GM12875 (cell line): ENCODE results near the gene MAML3.

Source experiments
- H3K4me3 ChIP-seq: one replicate; pipeline ENCODE4 v1.5.1; 2011; ENCODE audit warnings: low read depth, low read length, control low read depth
- TF ChIP-seq, protein P1 (sequence below): IDR thresholded peaks from 2 replicates; pipeline ENCODE4 v1.5.1; 2011; ENCODE audit warnings: low read depth, mild to moderate bottlenecking, control low read depth, inconsistent platforms, low read length, moderate library complexity, borderline replicate concordance; ENCODE audit not compliant: insufficient read depth

MAML3 gene

DNA sequence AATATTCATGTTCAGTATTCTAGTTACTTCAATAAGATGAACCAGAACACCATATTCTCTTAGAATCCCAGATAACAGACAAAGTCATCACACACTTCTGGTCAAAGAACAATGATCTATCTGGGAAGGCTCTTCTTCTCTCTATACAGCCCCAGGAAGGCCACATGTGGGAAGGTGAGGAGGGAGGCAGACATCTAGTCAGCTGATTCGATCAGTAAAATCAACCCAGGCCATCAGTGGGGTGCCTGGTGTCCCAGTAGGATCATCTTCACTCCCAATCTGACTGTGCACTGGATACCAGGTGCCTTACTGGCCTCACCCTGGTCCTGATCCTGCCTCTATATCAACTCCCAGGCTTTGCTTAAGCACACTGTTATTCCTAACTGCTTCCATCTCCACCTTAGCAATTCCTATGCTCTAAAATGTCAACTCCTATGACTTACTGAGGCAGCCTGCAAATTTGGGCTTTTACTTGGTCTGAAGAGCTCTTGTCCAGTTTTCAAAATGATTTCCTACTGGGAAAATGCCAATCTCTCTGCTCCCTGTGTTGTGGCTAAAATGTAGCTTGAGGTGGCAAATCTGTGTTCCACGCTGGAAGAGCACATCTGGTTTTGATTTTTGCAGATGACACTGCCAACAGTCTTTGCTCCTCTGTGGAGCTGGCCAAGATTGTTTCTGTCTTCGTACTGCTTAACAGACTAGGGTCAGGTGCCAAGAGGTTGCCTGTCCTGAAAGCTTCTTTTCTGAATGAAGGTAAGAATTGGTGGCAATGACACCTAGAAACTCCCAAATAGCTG is 359.6 kb downstream of the MAML3 start:
- TF ChIP-seq, protein P1, sequence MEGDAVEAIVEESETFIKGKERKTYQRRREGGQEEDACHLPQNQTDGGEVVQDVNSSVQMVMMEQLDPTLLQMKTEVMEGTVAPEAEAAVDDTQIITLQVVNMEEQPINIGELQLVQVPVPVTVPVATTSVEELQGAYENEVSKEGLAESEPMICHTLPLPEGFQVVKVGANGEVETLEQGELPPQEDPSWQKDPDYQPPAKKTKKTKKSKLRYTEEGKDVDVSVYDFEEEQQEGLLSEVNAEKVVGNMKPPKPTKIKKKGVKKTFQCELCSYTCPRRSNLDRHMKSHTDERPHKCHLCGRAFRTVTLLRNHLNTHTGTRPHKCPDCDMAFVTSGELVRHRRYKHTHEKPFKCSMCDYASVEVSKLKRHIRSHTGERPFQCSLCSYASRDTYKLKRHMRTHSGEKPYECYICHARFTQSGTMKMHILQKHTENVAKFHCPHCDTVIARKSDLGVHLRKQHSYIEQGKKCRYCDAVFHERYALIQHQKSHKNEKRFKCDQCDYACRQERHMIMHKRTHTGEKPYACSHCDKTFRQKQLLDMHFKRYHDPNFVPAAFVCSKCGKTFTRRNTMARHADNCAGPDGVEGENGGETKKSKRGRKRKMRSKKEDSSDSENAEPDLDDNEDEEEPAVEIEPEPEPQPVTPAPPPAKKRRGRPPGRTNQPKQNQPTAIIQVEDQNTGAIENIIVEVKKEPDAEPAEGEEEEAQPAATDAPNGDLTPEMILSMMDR: no peak
- no peak overlapping the region for H3K4me3 ChIP-seq

DNA sequence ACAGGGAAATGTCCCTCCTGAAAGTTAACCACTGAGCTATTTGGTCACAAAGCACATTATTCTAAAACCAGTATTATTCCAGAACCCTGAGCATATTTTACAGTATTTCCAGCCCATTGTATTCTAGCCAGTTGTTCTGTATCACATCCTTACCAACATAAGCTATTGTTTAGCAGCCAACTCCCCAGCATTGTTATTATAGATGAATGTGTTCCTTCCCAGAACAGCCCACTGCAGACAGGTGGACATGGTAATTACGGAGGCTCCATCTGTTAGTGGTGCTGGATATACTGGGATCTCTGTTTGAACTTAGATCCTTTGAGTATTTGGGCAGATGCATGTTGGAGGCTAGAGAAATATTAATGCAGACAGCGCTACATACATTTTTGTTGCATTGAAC is 362.3 kb downstream of the MAML3 start:
- TF ChIP-seq, protein P1: no peak
- H3K4me3 ChIP-seq: no peak overlapping the region

DNA sequence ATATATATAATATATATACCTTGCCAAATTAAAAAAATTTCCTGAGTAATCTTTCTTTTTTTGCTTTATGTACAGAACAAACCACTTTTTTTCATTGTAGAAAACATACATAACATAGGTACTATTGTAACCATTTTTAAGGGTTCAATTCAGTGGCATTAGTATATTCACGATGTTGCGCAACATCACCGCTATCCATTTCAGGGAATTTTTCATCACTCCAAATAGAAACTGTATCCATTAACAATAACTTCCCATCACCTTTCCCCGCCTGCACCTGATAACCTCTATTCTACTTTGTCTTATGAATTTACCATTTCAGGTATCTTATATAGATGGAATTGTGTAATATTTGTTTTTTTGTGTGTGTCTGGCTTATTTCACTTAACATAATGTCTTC is 363.7 kb downstream of the MAML3 start:
- H3K4me3 ChIP-seq: no peak overlapping the region
- TF ChIP-seq, protein P1: no peak

DNA sequence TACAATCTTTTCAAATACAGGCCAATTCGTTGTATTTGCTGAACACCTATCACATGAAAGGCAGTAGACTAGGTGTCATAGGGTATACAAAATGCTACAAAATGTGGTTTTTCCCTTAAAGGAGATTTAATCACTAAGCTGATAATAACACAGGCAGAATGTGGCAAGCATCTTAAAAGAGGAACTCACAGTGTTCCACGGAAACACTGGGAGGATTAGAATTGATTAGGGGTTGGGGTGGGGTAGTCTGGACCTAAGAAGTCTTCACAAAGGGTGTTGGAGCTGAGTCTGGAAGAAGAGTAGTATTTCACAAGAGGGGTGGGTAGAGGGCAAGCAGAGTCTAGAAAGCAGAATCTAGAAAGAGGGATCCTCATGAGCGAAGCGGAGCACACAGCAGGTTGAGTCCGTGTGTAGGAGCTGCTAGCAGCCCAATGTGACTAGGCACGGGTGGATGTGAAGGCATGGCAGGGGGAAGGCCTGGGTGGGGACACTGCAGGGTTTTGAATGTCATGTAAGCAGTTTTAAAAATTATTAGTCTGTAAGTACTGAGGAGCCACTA is 364.8 kb downstream of the MAML3 start:
- TF ChIP-seq, protein P1: no peak

DNA sequence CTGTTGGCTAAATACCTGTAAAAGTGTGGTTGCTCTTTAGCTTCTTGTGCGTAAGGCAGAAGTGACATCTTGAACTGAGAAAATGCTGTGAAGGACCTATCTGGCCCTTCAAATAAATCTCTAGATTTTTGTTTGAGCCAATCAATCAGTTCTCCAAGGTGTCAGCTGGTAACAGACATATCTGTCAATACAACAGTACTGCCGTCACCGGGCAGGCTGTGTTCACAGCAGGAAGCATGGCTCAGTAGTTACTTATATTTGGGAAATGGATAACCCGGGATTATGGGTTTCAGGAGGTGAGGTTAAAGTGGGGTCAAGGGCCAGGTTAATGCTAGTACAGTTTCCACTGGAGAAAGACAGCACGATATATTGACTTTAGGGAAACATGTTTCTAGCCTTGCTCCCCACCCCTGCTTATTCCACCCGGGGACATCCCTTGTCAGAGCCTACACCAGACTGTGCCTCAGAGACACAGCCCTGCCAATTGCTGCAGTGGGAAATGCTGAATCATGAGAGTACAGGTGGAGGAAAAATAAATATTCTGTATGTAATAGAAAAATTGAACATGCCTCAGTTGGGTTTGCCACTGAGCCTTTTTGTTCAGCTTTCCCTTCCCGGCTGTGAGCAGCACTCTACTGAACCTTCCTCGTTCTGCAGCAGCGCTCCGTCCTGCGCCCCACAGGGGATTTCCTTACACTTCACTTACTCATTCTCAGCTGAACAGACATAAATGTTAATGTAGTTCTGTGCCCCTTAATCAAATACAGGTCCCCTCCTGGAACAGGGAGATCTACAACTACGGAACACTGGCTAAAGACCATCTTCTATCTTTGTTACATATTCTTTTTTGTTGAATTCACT is 367.3 kb downstream of the MAML3 start:
- TF ChIP-seq, protein P1: no peak
- H3K4me3 ChIP-seq: no peak overlapping the region

More for the DNA sequence above, 364.8 kb downstream of the MAML3 start:
- no peak overlapping the region for H3K4me3 ChIP-seq

DNA sequence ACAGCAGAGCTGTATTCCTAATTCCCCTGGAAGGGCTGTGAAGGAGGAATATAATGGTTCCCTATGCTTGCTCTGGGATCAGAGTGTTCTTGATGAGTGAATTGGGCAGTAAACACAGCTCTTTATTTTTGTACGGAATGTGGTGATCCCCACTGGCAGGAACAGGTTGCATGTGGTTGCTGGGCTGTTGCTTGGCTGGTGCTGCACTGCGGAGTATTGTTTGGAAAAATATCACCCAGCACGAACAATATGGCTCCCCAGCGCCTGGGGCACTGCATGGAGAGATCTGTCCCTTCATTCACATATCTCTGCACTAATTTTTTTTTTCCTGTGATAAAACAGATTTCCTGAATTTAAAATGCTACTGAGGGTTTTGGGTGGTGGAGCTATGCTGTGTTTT is 368.6 kb downstream of the MAML3 start:
- TF ChIP-seq, protein P1: no peak
- no peak overlapping the region for H3K4me3 ChIP-seq
